HG02571 (cell line): ENCODE data around the gene MTERF2.

Source experiments
- ATAC-seq: cut with Tn5 transposase; IDR thresholded peaks from one replicate; pipeline ENCODE4 v1.9.1; 2021; ENCODE audit warnings: mild to moderate bottlenecking, moderate library complexity; ENCODE audit not compliant: unreplicated experiment

The MTERF2 gene

DNA sequence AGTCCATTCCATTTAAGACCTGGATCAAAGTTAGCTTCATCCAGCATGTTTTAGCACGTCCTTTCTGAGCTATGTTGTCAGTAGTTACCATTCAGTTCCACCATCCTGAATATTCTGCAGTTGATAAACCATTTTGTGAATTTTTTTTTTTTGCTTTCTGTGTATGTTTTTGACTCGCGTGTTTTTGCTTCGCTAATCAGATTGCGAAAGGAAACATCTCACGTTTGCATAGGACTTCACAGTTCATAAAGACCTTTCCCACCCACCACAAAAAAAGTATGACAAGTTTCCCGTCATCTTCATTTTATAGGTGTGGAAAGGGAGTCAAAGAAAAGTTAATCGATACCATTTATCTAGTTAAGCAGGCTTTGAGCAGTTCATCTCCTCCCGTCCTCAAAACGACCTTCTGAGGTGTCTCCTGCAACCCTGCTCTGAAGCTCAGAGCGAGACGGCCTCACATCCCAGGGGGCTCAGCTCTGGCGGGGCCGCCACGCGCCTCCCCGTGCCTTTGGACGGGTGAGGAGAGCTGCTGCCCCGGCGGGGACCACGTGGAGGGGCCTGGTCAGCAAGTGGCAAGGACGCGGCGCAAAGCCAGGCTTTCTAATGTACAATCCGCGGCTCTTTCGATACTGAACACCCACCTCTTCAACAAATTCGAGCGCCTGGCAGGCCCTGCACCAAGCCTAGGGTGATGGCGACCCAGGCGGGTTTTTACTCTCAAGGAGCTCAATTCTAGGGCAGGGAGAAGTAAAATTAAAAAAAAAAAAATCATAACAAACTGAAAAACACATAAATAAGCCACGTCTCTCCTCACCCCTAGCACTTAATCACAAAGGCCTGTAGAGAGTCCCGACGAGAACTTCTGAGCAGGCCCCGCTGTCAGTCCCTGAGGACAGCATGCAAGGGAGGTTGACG lies 32.2 kb downstream of the MTERF2 start:
- ATAC-seq = no peak

DNA sequence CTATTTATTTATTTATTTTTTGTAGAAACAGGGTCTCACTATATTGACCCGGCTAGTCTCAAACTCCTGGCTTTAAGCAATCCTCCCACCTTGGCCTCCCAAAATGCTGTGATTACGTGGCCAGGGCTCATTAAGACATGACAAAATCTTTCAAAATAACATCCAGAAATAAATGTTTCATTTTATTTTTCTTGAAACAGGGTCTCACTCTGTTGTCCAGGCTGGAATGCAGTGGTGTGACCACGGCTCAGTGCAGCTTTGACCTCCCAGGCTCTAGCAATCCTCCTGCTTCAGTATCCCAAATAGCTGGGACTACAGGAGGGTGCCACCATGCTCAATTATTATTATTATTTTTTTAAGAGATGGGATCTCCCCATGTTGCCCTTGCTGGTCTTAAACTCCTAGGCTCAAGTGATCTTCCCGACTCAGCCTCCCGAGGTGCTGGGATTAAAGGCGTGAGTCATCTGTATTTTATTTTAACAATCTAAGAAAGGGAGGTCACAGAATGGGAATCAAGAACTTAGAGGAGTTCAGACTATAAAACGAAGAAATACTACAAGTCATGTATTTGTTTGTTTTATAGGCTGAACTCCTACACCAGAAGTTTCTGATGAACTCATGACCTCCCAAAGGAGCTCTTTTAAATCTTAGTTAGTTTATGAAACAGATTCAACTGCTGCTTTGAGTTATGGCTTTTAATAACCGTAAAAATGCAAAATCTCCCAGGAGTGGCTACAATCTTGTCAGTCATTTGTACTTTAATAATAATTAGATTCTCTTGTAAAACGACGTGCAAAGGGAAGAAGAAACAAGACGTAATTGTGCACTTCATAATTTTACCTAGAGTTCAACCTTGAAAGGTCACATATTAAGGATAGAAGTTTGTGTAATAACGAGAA lies 33.3 kb downstream of the MTERF2 start:
- no peak for ATAC-seq

DNA sequence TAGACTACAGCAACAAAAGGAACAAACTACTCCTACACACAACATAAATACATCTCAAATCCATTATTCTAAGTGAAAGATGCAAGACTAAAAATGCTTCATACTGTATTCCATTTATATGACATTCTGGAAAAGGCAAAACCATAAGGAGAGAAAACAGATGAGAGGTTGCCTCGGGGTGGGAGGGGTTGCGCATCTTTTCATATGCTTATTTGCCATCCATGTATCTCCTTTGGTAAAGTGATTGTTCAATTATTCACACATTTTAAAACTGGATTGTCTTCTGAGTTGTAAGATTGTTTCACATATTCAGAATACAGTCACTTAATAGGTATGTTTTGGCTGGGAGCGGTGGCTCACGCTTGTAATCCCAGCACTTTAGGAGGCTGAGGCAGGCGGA lies 36.4 kb downstream of the MTERF2 start:
- no peak for ATAC-seq

DNA sequence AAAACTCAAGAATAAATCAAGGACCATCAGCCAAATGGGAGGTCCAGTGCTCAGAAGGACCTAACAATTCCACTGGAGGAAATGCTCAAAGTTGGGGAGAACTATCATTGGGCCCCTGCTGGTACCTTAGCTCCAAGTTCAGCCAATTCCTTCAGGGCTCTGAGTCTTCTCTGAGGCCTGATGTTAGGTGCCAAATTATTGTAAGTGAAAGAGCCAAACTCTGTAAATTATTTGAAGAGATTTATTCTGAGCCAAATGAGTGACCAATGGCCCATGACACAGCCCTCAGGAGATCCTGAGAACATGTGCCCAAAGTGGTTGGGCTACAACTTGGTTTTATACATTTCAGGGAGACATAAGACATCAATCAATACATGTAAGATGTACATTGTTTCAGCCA lies 39.5 kb downstream of the MTERF2 start:
- no peak for ATAC-seq

DNA sequence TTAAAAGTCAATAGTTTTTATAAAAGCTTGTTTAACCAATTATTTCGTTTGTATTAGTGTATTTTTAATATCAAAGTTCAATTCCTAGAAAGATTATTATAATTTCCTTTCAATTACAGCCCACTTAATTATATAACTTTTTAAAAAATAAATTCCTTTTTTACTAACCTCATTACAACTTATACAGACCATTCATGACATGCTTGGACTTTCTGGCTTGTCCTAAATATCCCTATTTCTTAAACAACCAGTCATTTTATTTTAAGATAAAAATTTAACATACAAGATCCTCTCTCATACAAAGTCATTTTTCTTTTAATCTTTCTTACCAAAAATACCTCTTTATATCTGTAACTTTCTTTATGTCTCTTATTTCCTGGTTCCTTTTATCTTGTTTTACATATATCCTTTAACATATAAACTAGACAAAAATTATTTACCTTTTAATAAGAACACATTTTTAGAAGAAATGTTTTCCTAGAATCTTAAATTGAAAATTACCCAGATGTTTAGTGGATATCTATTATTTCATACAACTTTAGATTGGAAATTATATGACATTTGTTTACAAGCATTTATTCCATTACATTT lies 41.6 kb downstream of the MTERF2 start:
- no peak for ATAC-seq

DNA sequence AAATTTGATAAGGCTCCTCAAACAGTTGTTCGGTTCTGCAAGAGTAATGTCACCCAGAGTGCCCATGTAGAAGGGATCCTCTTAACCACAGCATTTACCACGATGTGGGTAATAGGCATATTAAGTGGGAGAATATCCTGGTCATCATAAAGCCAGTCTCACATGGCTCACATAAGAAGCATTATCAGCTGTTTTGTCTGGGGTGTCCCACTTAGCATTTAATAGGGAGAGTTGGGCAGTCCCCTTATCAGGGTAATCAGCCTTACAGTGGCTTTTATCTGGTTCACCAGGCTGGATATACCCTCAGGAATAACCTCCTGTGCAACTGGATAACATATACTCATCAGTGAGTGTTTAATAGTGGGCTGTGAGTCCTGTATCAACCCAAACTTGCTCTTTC lies 44.2 kb downstream of the MTERF2 start:
- no peak for ATAC-seq

DNA sequence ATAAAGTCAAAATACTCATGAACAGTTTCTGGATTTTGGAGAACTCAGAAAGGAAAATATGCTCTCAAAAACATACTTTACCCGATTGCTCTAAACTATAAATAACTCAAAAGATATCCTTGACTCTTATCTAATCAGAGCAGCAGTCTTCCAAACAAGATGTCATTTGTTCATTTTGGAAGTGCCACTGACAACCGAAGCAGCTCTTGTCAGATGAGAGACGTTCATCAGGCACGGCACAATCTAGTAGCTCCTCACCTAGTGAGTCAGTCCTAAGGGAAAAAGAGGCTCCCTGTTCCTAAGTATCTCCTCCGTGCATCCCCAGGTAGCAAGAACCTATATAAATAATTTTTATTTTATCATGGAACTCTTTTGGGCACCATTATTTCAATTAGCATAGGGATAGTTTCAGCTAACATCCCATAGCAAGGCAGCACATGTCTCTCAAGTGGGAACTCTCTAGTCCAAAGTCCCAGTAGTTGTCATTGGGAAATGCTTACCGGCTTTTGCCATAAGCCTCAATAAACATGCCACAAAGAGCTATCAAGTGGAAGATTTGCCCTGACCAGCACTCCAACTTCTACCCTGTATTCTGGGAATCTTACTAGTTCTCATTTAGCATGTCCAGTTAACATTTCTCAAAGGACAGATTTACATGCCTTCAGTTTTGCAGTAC lies 45.3 kb downstream of the MTERF2 start:
- ATAC-seq = no peak

DNA sequence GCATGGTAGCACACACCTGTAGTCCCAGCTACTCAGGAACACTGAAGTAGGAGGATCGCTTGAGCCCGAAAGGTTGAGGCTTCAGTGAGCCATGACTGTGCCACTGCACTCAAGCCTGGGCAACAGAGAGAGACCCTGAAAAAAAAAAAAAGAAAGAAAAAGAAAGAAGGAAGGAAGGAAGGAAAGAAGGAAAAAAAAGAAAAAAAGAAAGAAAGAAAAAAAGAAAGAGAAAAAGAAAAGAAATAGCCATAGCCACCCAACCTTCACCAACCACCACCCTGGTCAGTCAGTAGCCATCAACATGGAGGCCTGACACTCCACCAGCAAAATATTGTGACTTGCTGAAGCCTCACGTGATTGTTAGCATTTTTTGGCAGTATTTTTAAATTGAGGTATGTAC lies 52.7 kb downstream of the MTERF2 start:
- no peak for ATAC-seq
